Liver (tissue), 2 donors: ENCODE measurements around the gene CROCC2.

Experiments
- CTCF ChIP-seq: fragments of 150-350 bp; IDR thresholded peaks from 2 replicates; pipeline ENCODE4 v1.5.1; 2017; ENCODE audit warnings: improper control_type of control experiment, low read depth, low read length; ENCODE audit not compliant: missing input control
- MAX ChIP-seq: IDR thresholded peaks from 2 replicates; pipeline ENCODE4 v1.6.1; 2016; ENCODE audit warnings: antibody characterized with exemption
- donor health status: healthy.

- TF ChIP-seq CTCF = no peak
- TF ChIP-seq MAX = no peak
Measured at GRCh38 chr2:240998706-240998994, 92.5 kb downstream of the CROCC2 start.
